AG08396 (cell line): Measurements from ENCODE around the gene CYP11A1.

Source experiments
- DNase-seq: peaks from one replicate; pipeline ENCODE4 v3.0.0; 2012; ENCODE audit warnings: low spot score, mixed read lengths

The CYP11A1 gene

DNA sequence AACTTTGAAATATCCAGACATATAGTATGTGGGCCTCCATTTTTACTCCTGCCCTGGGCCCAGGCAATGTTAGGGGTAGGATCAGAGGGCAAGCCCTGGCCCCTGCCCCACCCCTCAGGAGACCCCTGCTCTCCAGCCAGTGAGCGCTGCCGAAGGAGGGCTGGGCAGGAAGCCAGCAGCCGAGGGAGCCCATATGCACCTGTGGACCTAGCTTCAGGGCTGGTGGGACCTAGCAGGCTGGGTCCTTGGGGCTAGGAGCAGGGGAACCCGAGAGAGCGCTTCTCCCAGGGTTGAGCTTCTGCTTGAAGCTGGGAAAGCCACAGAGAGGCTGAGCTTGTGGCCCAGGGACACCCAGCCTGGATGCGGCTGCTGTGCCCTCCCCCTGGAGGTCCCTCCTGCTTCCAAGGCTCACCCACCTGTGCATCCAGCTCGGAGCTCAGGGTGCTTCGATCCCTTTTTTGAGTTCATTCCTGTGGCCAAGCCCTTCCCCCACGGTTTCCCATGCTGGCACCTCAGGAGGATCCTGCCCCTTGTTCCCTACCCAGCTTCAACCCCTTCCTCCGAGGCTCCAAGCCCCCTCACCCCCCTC, 21.0 kb upstream of the CYP11A1 start:
- no peak for DNase-seq

DNA sequence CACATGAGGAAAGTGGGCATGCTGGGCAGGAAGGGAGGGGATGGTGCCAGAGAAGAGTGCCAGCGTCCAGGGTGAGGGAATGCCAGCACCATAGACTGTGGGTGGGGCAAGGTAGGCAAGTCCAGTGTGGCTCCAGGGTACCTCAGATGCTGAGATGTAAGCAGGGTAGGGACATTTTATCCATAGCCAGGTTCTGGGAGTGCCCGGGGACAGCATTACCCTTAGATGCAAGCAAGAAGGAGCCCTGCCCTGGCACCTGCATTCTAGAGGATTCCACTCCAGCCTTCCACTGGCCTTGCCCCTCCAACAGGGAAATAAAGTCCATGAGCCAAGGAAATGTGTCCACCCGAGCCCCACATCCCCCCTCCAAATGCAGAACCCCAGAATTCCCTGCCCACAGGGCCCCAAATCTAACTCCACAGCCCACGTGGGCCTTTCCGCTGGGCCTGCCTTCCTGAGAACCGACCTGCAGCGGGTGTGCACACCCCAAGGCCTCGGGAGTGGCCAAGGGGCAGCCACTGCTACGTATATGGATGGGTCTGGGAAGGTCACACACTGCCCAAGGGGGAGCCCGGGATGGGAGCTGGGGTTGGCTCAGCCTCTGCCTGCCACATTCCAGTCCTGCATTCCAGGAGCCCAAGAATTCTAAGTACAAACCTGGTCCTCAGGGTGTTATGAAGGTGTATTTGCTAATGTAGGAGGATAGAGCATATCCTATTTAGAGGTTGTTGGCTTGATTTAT, 20.3 kb upstream of the CYP11A1 start:
- DNase-seq: no peak

DNA sequence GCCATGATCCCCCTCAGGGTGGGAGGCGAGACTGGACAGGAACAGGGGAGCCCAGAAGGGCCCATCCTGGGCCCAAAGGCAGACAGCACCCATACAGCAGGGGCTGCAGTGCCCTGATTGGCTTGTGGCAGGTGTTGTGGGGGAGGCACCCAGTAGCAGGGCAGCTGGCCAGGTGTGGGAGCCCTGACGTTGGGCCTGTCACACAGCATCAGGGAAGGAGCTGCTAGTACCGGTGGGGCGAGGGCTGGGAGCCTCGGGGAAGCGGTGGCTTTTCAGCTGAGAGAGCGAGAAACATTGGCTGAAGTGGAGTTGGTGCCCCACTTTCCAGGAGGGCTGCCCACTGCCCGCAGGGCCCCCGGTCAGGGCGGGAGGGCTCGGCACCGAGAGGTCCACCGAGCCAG, 19.7 kb upstream of the CYP11A1 start:
- DNase-seq: no peak

DNA sequence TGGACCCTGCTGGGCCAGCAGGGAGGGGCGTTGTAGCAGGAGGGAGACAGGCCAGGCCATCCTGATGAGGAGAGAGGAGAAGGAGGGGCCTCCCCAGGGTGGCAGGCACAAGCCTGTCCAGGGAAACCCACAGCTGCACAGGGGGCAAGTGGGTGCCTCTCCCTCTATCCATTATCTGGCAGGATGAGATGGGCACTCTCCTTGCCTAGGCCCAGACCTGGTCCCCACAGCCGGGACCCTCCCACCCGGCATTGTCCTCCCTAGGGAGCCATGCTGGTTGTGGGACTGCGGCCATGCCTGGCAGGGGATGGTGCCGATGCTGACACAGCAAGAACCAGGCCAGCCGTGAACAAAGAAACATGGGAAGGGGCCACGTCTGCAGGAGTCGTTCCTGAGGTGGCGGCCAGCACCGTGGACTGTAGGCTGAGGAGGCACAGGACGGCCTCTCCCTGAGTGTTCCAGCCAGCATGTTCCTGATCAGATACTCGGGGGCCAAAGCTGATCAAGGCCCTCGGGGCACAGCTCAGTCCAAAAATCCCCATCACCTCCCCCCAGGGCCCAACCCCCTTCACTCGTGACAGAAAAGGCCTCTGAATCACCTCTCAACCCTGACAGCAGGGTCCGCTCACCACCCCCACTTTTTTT, 19.2 kb upstream of the CYP11A1 start:
- no peak for DNase-seq

DNA sequence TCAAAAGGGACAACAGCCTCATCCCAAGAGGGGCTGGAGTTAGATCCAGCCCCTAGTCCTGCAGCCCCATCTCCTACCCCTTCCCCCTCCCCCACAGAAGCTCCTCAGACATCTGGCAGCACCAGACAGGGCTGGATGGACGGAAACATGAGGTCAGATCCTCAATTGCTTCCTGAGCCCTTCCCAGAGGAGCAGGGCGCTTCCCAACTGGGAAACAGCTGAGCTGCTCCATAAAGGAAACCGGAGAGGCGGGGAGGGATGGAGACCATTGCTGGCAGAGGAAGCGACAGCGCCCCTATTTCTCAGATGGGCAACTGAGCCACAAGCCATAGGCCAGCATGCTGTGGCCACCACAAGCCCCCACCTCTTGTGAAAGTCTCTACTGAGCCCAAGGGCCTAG, 18.3 kb upstream of the CYP11A1 start:
- DNase-seq: no peak

DNA sequence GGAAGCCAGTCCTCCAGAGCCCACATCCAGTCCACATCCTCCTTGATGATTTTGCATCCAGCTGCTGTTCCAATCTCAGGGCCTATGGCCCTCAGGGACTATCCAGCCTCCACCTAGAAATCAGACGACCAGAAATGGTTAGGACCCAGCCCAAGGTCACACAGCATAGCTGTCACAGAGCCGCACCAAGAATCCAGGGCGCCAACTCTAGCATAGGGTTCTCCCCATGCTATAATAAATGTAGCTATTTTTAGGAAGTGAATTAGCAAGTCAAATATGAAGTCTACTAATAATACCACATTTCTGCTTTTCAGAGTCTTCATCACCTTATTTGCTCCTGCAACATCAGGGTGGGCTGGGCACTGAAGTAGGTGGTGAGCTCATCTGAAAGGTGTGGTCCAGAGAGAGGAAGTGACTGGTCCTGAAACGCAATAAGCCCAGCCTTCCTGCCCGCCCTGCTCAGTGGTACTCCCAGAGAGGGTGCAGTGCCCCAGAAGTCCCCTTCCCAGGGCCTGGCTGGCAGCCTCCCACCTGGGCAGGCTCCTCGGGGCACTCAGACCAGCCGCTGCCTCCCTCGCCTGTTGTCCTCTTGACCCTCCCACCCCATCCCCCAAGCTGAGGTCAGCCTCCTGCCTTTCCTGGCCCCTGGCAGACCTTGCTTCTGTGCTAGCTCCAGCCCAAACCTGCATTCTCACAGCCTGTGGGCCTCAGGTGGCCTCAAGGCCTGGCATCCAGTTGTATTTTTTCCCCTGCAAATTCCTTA, 17.6 kb upstream of the CYP11A1 start:
- no peak for DNase-seq

DNA sequence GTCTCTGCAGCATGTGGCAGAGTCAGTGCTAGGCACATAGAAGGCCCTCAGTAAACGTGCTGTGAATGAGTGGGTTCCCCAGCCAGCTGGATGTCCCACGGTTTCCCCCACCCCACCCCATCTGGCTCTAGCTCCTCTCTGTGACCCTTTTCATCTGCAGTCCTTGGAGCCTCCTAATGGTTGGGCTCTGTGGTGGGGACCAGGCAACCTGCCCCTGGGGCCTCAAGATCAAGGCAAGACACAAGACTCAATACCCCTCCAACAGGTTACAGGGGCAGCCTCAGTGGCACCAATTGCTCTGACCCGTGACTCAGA, 17.1 kb upstream of the CYP11A1 start:
- no peak for DNase-seq

DNA sequence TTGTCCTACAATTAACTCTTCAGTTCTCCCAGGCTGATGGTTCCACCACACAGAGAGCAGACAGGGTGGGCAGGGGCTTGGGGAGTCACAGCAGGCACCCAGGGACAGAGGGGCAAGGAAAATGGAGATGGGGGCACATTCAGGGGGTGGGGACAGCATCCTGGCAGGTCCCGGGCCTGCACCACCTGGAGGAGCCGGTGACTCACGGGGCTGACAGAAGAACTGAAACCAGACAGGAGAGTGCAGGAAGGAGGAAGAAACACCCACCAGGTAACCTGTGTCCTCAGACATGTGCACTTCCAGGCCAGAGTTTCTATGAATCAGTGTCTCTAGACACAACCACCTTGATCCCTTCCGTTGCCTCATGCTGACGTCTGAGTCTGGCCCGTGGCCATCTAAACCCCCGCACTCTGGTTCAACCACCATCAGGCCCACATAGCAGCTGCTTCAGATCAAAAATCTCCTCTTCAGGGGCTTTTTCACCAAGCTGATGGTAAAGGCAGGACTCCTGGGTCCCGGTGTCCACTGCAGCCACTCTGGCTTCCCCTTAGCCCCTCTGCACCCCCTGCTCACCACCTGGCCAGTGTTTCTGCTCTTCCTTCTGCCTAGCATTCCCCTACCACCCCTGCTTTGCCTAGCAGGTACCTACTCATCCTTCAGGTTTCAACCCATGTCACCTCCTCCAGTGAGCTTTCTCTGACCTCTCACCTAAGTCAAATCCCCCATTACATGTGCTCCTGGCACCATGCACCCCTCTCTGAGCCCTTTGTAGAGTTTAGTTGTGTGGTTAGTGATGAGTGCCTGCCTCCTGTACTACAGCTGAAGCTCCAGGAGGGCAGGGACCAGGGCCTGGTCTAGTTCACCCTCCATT, 16.5 kb upstream of the CYP11A1 start:
- DNase-seq: no peak

DNA sequence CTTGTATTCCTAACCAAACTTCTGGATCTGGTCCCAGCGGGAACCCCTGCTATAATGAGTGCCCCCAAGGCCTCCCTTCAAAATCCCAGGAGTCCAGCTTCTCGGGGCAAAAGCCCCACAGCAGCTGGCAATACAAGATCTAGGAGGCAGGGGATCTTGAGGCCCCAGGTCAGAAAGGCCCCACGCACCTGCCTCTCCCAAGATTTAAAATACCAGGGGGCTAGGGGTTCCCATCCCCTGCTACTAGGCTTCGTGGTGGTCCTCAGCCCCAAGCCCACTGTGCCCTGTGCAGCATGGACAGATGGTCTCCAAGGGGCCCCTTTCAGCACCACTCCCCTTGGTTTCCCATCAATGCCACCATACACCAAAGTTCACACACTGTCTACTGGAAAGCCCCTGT, 15.8 kb upstream of the CYP11A1 start:
- DNase-seq: no peak

DNA sequence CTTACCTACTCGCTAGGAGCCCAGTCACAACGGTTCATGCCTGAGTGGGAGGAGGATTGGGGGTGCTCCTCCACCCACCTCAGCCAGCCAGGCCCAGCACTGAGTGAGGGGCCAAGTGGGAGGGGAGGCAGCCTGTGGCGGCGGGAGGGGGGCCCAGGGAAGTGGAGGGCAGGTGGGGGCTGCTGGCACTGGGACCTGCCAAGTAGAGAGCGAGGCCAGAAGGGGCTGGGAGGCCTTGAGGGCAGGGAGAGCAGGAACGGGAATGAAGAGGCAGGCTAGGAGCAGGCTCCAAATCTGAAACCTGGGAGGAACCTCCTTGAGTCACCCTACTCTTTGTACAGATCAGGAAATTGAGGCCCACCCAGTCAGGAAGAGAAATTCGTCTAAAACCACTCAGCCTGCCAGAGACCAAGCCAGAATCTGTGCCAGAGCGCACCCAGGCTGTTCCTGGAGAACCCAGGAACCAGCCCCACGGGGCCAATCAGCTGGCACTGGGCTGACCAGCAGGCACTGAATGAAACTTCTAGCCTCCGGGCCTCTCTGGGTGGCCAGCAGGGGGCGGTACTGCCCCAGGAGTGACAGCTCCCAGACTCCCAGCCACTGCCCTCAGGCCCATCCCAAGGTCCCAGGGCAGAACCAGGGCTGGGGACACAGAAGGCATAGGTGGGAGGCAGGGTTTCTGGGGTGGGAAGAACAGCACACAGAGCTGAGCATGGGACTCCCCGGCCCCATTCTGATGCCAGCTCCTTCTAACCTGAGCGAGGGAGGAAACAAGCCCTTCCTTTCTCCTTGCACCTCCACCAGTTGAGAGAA, 14.8 kb upstream of the CYP11A1 start:
- peak; percentile 95 for DNase-seq

DNA sequence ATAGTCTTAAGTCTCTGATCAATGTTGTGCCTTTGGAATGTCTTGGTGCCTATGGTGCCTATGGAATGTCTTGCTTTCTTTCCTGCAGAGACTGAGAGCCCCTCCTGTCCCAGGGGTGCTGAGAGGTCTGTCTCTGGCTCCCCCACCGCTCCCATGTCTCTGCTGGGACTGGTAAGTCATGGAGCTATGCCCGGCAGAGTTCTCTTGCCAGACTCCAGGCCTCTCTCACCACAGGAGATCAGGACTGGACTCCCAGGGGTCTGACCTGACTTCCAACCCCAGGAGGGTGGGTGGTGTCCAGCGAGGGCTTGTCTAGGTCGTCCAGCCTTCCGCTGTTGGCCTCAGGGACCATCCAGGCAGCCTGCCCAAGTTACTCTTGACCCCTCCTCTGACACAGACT, 14.0 kb upstream of the CYP11A1 start:
- DNase-seq: no peak

DNA sequence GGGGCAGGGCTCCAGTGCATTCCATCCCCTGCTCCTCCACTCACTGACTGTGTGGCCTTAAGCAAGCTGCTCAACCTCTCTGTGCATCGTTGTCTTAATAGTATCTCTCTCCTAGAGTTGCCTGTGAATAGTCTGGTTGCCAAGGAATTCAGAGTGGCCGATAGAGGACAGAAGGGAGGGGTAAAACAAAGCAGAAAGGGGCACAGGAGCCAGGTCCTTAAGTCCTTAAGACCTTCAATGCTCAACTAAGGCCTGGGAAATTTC, 13.7 kb upstream of the CYP11A1 start:
- DNase-seq: no peak

DNA sequence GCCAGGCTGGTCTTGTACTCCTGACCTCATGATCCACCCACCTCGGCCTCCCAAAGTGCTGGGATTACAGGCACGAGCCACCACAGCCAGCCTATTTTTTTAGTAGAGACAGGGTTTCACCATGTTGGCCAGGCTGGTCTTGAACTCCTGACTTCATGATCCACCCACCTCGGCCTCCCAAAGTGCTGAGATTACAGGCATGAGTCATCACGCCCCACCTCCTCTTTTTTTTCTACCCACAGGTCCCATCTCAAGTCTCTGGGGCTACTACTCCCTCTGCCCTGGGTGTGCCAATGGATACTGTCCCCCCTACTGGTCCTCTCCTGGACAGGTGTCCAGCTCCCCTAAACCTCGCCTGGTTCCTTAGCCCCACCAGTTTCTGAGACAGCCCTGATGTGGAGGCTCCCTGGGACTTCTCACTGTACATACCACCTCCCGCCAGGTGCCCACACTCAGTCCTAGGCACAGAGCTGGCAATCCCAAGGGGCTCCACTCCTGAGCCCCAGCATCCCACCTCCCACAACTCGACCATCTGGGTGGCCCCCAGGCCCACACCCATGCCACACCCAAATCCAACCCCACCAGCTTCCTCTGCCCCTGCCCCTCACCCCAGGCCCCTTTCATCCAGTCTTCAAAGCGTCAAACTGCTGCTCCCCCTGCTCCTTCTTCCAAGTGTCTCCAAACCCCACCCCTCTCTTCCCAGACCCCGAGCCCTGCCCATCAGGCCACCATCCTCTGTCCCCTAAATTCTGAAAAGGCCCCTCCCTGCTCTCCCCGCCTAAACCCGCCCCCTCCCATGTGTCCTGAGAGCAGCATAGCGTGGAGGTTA, 13.1 kb upstream of the CYP11A1 start:
- DNase-seq: no peak

DNA sequence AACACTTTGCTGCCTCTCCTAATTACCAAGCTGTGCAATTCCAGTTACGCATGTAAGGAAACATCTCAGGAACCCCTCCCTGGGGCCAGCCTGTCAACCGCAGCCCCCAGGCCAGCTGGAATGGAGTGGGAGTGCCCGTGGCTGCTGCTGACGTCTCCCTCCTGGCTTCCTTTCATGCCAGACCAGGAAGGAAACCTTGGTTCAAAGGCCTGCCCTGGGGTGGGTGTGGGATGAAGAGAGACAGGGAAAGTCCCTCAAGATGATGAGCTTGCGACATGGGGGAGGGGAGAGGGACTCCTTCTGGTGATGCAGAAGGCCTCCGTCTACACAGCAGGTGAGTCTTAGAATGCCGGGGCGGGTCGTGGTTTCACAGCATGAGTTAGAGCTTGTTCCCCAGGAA, 11.4 kb upstream of the CYP11A1 start:
- DNase-seq: no peak

DNA sequence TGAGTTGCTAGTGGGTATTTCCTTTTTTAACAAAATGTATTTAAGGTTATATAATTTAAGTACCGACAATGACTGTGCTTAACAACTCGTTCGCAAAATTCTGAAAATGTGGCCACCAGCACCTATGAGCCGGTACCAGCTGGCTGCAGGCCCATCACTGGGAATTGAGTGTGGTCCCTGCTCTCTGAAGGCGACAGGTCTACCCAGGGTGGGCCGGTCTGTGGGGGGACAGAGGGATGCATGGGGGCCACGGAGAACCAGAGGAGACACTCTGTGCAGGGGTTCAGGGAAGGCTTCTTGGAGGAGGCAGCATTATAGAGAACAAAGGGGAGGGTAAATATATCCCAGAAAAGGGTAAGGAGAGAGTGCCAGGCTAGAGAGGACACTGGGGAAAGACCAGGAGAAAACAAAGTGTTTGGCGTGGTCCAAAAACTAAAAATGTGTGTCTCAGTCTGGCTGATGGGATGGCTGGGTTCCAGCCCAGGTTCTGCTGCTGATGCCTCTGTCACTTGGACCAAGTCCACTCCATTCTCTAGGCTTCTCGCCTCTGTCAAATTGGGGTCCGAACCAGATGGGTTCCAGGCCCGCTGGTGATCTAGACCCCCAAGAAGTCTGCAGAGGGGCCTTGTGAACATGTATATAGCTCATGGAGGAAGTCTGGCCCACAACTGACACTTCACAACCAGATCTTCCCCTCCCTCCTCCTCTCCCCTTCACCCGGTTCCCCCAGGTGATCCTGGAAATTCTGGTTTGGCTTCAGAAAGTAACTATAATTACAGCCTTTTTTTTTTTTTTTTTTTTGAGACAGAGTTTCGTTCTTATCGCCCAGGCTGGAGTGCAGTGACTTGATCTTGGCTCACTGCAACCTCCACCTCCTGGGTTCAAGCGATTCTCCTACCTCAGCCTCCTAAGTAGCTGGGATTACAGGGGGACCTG, 10.7 kb upstream of the CYP11A1 start:
- no peak for DNase-seq

DNA sequence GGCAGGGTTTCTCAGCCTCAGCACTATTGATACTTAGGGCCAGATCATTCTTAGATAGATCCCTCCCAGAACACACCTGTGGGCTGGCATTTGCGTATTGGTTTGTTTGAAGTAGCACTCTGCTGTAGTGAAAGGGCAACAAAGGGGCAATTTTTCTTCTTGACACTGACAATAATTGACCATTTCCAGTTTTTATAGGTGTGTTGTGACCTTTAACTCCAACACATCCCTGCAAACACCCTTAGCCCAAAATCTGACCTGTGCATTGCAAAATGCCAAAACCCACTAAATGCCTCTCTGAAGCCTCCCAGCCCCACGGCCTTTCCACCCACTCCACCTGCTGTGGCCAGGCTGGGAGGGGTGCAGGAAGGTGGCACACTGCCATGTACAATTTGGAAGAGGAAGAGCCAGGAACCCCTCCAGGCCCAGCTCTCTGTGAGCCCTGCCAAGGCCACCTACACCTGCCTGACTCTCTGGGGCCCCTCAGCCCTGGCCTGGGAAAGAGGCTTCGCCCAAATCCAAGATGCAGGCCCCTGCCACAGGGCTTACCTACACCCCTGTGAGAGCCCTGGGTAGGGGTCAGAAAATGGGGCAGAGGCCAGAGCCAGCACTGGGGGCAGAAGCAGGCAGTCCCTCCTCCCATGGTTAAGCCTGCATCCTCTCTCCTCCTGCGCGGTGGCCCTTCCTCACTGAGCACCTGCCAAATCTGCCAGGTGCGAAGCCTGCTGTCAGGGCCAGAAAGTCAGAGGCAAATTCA, 9.6 kb upstream of the CYP11A1 start:
- DNase-seq: no peak

DNA sequence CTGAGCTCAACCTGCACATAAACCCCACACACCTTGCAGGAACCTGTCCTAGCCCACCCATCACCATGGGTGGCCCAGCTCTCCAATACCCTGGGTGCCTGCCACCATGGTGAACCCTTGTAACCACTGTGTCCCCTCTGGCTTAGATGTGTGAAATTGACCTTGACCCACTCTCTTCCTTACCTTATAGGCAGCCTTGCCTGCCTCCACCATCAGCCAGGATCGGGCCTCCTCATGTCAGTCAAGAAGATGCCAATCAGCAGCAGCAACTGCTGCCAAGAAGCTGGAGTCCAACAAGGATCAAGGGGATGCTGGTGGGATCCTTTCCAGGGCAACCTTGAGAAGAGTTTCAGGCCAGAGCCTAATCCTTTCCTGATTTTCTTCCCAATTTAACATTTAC, 8.8 kb upstream of the CYP11A1 start:
- no peak for DNase-seq

DNA sequence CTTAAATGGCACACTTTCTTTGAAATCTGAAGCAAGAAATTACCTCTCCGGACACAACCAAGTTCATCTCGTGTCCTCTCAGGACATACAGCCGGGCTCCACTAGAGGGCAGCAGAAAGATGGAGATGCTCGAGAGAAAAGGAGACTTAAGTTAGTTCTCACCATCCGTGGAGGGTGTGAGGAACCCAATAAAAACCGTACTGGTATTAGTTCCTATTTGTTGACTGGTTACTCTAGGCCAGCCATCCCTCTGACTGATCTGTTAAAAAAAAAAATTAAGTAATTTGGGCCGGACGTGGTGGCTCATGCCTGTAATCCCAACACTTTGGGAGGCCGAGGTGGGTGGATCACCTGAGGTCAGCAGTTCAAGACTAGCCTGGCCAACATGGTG, 7.9 kb upstream of the CYP11A1 start:
- DNase-seq: peak; percentile 86
